ENCODE results near the gene STON2. TPM values are rescaled to one million over a fixed set of nuclear protein-coding genes. Genes with fewer than 3 reads are reported as not detected.

The STON2 gene
- total RNA-seq, 1 donor from 2014 or later = not detected

DNA sequence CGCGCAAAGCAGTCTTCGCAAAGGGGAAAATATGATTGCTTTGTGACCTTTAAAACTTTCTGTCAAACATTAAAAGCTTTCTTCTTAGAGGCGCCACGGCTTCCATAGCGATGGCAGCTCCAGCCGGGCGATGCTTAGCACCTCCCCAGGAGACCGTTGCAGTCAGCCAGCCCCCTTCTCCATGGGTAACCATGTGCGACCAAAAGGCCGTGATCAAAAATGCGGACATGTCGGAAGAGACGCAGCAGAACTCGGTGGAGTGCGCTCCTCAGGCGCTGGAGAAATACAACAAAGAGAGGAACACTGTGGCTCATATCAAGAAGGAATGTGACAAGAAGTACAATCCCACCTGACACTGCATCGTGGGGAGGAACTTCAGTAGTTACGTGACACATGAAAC, 12.7 kb upstream of the STON2 start:
- peaks cover 15% of the 10 kb centered on the region for H3K27me3 Mint-ChIP-seq
- intact Hi-C loops (cut with micrococcal nuclease) = no loop called here
- ChIA-PET CTCF (no interaction called here), POLR2A (no interaction called here)
- H3K27ac Mint-ChIP-seq = no peak overlapping the region
- DNase-seq (no peak), ATAC-seq (ENCODE audit: low read depth) (no peak)
- H3K9me3 Mint-ChIP-seq = peaks cover 4% of the 10 kb centered on the region
- no peak for TF ChIP-seq CTCF (IDR thresholded peaks at IDR 0.05)
- no peaks in the 10 kb centered on the region for H3K36me3 Mint-ChIP-seq (ENCODE audit: low read depth)
- H3K4me3 Mint-ChIP-seq = no peak overlapping the region
- peaks cover 2% of the 10 kb centered on the region for H3K4me1 Mint-ChIP-seq

DNA sequence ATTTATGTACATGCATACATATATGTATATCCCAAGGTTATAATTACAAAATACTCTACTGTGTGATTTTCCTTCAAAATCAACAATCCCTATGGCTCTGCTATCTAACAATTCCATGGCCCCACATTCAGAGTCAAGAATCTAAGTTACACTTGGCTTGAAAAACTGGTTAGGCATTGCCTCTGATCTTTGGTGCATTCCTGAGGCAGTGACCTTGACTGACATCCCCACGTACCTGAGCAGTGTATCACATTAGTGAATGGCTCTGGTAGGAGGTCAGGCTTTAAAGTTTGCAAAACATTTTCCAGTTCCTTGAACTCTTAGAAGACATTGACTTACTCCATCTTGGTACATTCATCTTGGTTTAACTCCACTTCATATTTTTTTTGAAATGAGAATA, 8.5 kb upstream of the STON2 start:
- H3K4me3 Mint-ChIP-seq = no peak overlapping the region
- ATAC-seq (ENCODE audit: low read depth) (no peak), DNase-seq (no peak)
- no peaks in the 10 kb centered on the region for H3K4me1 Mint-ChIP-seq
- H3K9me3 Mint-ChIP-seq = no peaks in the 10 kb centered on the region
- peaks cover 23% of the 10 kb centered on the region for H3K27me3 Mint-ChIP-seq
- no peak overlapping the region for H3K27ac Mint-ChIP-seq
- no peaks in the 10 kb centered on the region for H3K36me3 Mint-ChIP-seq (ENCODE audit: low read depth)
- ChIA-PET POLR2A (no interaction called here), CTCF (no interaction called here)
- intact Hi-C loops (cut with micrococcal nuclease) = no loop called here
- TF ChIP-seq CTCF (IDR thresholded peaks at IDR 0.05) = no peak

DNA sequence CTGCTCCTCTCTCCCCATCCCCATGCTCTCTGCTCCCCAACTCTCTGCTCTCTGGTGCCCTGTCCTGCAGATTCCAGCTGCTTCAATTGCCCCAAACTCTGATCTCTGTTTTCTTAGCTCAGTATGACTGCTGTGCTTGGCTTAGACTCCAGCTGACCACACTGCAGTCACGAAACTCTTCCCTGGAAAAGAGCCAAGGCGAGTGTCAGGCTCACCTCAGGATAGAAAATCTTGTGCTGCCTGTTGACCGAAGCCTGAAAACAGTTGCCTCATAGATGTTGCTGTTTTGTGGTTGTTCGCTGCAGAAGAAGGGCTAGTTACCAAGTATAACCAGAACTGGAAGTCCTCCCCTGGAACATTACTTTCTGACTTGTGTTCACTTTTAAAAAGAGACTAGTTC, 6.7 kb upstream of the STON2 start:
- CTCF ChIA-PET = no interaction called here
- Mint-ChIP-seq H3K4me1 (no peaks in the 10 kb centered on the region), H3K9me3 (no peaks in the 10 kb centered on the region), H3K27me3 (peaks cover 24% of the 10 kb centered on the region), H3K4me3 (no peak overlapping the region), H3K36me3 (ENCODE audit: low read depth) (no peaks in the 10 kb centered on the region), H3K27ac (no peak overlapping the region)
- POLR2A ChIA-PET = no interaction called here
- intact Hi-C loops (cut with micrococcal nuclease) = no loop called here
- no peak for ATAC-seq (ENCODE audit: low read depth)
- TF ChIP-seq CTCF (IDR thresholded peaks at IDR 0.05) = no peak
- DNase-seq = no peak

DNA sequence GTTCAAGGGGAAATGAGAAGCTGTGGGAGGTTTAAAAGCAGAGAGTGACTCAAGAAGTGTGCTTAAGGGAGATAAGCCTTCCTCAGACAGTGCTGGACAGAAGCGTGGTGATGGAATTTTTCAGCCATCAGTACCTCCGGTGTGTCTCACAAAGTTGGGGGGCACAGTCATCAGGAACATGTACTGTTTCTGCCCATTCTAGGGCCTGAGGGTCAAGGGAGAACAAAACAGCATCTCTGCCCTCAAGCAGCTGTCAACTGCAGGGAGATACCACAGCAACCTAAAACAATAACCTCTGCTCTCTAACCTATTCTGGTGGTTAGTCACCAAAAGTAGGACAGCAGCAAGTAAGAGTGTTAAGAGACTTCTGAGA, 2.0 kb upstream of the STON2 start:
- ChIA-PET POLR2A (no interaction called here), CTCF (no interaction called here)
- Mint-ChIP-seq H3K36me3 (ENCODE audit: low read depth) (no peaks in the 10 kb centered on the region), H3K9me3 (no peaks in the 10 kb centered on the region), H3K4me1 (no peaks in the 10 kb centered on the region), H3K4me3 (no peak overlapping the region), H3K27me3 (peaks cover 13% of the 10 kb centered on the region), H3K27ac (no peak overlapping the region)
- no peak for TF ChIP-seq CTCF (IDR thresholded peaks at IDR 0.05)
- no peak for ATAC-seq (ENCODE audit: low read depth)
- intact Hi-C loops (cut with micrococcal nuclease) = no loop called here
- no peak for DNase-seq

GRCh38 chr14:81401420-81402122, 1.4 kb upstream of the STON2 start:
- POLR2A ChIA-PET = no interaction called here
- Mint-ChIP-seq H3K9me3 (no peaks in the 10 kb centered on the region), H3K27me3 (peaks cover 13% of the 10 kb centered on the region), H3K27ac (no peak overlapping the region), H3K4me3 (no peak overlapping the region), H3K4me1 (no peaks in the 10 kb centered on the region), H3K36me3 (ENCODE audit: low read depth) (no peaks in the 10 kb centered on the region)
- intact Hi-C loops (cut with micrococcal nuclease) = no loop called here
- CTCF ChIA-PET = no interaction called here
- no peak for TF ChIP-seq CTCF (IDR thresholded peaks at IDR 0.05)
- ATAC-seq (ENCODE audit: low read depth) (no peak), DNase-seq (no peak)

Measured in activated B cell treated with CpG ODN at 0.5 μM for 24 hours (primary cell).